GM21717 (cell line): ENCODE measurements around the gene AGO3.
A peak's percentile ranks its signal among the peaks of the same experiment; 100 is the strongest.
"Not testable (repeated sequence)": the region's sequence is repeated elsewhere in the genome, so short reads cannot be mapped to it uniquely, and the experiment has no call there.

Source experiments
- ATAC-seq: cut with Tn5 transposase; IDR thresholded peaks from one replicate; pipeline ENCODE4 v1.9.1; 2021; ENCODE audit warnings: mild to moderate bottlenecking, moderate library complexity; ENCODE audit not compliant: unreplicated experiment

The AGO3 gene

DNA sequence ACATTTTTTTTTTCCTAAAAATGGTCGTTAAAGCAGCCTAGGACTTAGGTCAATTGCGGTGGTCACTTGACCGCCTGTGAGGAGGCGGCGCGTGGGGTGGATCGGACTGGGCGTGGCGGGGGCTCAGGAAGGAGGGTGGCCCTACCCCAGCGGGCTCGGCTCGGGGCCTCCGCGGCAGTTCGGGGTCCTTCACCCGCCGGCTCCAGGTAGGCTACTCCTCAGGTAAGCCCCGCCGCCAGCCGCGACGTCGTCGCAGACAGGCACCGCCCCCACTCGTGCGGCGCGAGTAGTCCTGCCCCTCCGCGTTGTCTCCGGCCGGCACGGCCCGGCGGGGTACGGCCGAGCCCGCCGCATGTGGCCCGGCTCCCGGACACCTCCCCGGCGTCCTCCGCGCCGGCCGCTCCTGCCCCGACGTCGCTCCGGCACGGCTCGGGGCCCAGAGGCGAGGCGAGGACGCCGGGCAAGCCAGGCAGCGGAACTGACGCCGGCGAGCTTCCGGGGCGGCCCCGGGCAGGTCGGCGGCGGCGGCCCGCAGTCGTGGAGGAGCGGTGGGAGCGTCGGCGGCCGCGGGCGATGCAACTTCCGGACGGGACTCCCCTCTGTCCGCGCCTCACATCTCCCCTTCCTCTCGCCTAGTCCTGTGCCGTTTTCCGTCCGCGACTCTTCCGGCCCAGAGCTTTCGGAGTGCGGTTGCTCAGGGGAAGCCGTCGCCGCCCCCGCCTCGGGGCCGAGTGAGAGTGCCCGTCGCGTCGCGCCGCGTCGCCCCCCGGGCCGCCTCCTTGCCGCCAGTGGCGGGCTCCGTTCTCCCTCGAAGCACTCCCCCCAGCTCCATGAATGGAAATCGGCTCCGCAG lies at the start of gene AGO3:
AGO3 (plus strand) TSS at position 513 of the 853 bp plus-strand sequence; CDS start at position 835, 322 bp downstream.
- ATAC-seq, result peak; percentile 68

DNA sequence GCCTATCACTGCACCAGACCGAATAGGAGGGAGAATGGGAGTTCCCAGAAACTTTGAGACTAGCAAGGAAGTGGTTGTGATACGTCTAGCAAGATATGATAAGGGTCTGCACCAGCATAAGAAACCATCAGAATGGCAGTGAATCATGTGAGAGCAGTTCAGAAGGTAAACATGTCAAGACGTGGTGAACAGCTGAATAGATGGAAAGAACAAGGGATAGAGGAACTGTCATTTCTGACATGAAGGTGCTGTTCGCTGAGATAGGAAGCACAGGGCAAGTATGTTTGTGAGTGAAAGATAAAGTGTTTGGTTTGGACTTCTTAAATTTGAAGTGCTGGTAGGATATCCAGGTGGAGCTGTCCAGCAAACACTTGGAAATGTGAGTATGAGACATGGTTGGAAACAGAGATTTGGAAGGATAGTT lies 49.0 kb upstream of the AGO3 start:
- ATAC-seq, result no peak

GRCh38 chr1:35882586-35882944 lies 48.3 kb upstream of the AGO3 start:
- no peak for ATAC-seq

- ATAC-seq, result peak; percentile 85
Observed at GRCh38 chr1:35882945-35883634, 47.8 kb upstream of the AGO3 start, which contains the start of gene AGO1. TSS of gene AGO1 (plus strand) at chr1:35883209. CDS start at chr1:35883422, 213 bp downstream.

- peak; percentile 11 for ATAC-seq
Observed at GRCh38 chr1:35883635-35884101, 47.2 kb upstream of the AGO3 start.

- no peak for ATAC-seq
Observed at GRCh38 chr1:35884934-35885333, 46.0 kb upstream of the AGO3 start.

DNA sequence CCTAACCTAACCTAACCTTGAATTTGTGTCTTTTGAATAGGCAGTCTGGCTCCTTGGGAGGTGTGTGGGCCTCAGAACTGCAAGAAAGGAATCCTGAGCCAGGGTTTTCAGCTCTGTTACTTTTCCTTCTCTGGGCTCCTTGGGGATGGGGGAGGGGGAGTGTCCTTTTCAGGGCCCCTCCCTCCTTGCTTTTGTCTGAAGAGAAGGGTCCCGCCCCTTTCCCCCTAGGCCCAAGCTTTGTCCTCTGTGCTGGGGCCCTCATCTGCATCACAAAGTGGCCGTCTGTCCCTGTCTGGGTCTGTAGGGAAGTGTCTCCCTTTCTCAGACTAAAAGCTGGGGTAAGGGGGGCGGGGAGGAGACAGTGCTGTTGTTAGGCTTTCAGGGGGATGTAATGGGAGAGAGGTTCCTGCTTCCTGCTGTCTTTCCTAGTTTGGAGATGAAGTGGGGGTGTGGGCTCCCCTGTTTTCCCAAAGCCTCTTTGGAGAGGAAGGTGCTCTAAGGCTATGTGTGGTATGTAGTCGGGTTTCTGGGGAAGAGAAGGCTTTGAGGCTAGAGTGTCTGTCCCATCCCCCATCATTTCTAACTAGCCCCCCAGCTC lies 44.8 kb upstream of the AGO3 start:
- ATAC-seq, result no peak

DNA sequence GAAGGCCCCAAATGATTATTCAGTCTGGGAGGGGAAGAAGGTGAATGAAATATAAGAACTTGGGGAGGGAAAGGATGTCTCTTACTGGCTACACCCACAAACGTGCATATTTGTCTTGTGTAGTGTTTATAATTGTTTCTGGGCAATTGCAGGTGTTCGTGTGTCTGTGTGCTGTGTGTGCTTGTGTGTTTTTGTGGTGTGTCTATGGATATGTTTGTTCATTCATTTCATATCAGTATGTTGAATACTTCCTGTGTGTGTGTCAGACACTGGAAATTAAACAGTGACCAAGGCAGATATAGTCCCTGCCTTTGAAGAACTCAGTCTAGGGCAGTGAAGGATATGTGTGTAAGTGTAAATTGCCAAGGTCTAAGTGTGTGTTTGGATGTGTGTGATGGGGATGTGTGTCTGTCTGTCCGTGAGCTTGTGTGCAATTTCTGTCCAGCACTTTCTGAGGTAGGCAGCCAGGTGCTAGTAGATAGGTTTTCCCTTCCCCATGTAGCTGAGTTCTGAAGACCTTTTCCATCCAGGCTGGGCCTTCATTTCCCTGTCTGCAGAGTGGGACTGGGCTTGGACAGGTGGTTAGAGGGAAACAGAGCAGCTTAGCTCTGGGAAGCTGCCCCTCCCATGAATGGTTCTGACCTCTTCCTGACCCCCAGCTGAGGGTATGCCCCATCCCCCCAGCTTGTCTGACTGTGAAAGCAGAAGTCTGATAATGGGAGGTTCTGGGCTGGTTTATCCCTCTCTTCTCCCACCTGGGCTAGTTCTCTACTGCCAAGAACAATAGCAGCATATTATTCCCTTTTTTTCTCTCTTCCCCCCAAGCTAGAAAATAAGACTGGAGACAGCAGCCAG lies 44.1 kb upstream of the AGO3 start:
- ATAC-seq, result no peak

- no peak for ATAC-seq
Observed at GRCh38 chr1:35887508-35887907, 43.4 kb upstream of the AGO3 start.

DNA sequence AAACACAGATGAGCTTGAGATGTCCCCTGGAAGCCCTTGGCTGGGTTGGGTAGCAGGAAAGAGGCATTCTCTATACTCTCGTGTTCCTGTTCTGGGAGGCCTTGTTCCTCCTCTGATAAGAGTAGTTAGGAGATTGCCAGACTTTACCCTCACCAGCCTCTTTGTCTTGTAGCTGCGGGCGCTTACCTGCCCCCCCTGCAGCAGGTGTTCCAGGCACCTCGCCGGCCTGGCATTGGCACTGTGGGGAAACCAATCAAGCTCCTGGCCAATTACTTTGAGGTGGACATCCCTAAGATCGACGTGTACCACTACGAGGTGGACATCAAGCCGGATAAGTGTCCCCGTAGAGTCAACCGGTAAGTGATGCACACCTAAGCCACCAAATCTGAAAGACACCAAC lies 42.6 kb upstream of the AGO3 start:
- ATAC-seq, result no peak

- not testable (repeated sequence) for ATAC-seq
Observed at GRCh38 chr1:35888981-35889380, 41.9 kb upstream of the AGO3 start.

GRCh38 chr1:35893051-35893879 lies 37.6 kb upstream of the AGO3 start:
- no peak for ATAC-seq

- ATAC-seq, result peak; percentile 59
Observed at GRCh38 chr1:35894183-35894582, 36.7 kb upstream of the AGO3 start.

- ATAC-seq, result no peak
Observed at GRCh38 chr1:35894656-35895055, 36.2 kb upstream of the AGO3 start.

DNA sequence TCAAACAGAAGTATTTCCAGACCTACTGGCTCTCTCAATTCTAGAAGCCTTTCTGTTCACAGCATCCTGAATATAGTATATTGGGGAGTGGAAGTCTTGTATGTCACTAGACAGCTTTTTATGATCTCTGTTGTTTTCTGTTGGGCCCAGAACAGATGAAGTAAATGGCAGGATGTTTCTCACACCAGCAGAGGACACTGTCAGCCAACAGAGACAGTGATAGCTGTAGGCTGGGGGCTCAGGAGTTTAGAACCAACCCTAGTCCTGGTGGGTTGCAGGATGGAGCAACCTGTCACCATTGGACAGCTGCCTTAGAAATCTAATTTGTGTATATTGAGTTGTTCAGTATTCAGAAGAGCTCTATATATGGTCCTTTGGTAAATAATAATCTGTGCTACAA lies 31.0 kb upstream of the AGO3 start:
- ATAC-seq, result no peak

- no peak for ATAC-seq
Observed at GRCh38 chr1:35901235-35901634, 29.7 kb upstream of the AGO3 start.

DNA sequence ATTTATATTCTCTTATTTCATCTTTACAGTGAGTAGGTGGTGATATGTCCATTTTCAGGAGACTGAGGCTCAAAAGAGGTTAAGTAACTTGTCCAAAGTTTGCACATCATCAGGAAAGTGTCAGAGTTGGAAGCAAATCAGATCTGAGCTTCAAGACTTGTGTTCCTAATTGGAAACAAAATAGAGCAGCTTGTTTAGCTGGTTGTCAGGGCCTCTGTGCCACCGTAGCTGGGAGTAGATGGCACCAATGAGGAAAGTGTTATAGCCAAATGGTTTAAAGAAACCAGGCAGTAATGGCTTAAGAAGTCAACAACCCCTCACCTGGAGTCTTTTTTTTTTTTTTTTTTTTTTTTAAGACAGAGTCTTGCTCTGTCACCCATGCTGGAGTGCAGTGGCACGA lies 28.2 kb upstream of the AGO3 start:
- no peak for ATAC-seq

DNA sequence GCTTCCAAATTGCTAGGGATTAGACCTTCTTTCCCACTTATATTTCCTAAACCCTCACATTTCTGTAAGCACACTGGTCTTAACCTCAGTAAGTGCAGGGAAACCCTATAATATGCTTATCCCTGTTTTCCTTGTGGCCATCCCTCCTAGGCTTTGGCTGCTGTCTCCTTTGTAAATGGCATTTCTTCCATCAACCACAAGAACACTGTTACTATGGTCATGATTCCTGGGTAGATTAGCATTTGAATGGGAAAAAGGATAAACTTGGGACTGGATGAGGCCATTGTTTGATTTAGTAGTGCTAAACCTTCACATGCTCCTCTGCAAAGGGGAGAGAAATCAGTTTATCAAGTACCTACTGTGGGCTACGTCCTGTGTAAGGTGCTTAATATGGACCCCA lies 16.2 kb upstream of the AGO3 start:
- no peak for ATAC-seq

DNA sequence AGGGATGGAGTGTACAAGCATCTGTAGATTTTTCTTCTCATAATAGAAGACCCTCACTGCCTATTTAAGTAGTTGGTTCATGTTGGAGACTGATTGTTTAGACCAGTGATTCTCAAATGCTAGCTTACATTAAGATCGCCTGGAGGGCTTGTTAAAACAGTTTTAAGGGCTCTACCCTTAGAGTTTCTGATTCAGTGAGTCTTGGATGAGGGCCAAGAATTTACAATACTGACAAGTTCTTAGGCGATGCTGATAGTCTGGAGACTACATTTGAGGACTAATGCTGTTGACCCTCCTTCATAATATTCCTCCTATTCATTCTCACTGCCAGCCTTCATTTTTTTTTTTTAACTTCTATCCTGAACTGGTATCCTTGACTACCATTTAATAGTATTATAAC lies 15.2 kb upstream of the AGO3 start:
- ATAC-seq, result no peak

DNA sequence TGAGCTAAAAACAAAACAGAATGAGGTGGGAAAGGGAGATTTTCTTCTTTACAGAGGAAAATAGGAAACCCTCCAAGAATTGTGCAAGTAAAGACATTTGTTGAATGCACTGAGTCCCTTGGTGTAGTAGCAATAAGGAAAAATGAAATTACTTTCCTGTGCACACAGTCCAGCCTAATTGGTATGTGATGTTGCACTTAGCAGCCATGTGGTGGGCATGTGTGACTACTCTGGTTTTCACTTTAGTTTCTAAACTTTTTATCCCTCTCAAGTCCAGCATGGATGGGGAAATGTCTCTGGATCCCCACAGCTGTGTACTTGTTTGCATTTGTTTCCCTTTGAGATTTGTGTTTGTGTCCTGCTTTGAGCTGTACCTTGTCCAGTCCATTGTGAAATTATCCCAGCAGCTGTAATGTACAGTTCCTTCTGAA lies 7.1 kb upstream of the AGO3 start:
- ATAC-seq, result no peak
